GM18520 (cell line): ENCODE measurements around the gene TEX26.

ENCODE experiments used
- ATAC-seq: cut with Tn5 transposase; IDR thresholded peaks from one replicate; pipeline ENCODE4 v1.9.1; 2021; ENCODE audit not compliant: unreplicated experiment

Gene TEX26

DNA sequence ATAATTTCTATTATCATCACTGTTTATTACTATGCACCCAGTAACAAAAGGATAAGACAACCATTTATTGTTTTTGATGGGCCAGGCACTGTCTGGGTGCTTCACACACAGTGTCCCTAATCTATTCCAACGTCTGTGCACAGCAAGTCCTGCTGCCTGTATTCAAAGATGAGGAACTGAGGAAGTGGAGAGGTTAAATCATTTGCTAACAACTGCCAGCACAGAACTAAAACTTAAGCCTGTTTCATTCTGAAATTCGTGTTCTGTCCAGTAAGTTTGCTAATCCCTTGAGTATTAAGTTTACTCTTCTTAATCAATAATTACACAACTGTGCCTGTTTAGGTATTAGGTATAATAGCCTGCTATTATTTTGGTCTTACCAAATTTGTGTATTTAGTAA lies 41.9 kb downstream of the TEX26 start:
- ATAC-seq: no peak

- ATAC-seq: no peak
Measured at GRCh38 chr13:30976025-30976424, 43.6 kb downstream of the TEX26 start.

GRCh38 chr13:30978981-30979956 lies 46.8 kb downstream of the TEX26 start:
- no peak for ATAC-seq

- no peak for ATAC-seq
Measured at GRCh38 chr13:30982506-30982905, 50.0 kb downstream of the TEX26 start.

DNA sequence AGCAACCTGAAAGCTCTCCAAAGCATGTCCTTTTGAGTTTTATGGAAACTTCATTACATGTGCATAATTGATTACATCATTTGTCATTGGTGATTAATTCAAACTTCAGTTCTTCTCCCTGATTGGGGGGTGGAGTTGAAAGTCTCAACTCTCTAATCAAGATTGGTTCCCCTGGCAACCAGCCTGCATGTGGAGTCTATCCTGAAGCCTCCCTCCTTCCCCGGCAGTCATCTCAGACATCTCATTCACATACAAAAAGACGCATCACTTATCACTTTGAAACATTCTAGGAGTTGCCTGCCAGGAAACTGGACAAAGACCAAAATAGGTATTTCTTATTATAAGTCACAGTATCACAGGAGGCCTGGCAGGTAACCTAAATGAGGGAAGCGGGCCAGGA lies 50.5 kb downstream of the TEX26 start:
- ATAC-seq: no peak

- no peak for ATAC-seq
Measured at GRCh38 chr13:30983431-30983830, 51.0 kb downstream of the TEX26 start.

DNA sequence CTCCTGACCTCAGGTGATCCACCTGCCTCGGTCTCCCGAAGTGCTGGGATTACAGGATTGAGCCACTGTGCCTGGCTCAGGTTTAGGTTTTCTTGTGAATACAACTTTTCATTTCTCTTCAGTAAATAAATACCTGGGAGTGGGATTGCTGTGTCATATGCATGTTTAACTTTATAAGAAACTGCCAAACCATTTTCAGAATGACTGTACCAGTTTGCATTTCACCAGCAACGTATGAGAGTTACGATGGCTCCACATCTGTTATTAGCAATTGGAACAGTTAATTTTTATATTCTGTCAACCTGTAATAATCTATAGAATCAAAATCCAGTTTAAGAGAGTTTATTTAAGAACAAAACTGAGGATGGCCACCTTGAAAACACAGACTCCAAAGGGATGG lies 52.2 kb downstream of the TEX26 start:
- no peak for ATAC-seq

DNA sequence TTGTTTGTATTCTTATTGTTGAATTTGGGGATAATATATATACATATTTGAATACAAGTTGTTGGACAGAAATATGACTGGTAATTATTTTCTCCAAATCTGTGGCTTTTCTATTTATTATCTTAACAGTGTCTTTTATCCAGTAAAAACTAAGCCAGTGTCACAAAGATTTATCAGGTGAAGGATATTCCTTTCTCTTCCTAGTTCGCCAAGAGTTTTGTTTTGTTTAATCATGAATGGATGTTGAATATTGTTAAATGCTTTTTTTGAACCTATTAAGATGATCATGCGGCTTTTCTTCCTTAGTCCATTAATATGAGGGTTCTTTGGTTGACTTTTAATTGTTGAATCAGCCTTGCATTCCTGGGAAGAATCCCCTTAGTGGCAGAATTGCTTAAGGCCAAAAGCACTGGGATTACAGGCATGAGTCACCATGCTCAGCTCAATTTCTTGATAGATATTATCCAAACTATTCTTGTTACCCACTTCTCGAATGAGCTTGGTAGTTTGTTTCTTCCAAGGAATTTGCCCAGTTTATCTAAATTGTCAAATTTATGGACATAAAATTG lies 53.3 kb downstream of the TEX26 start:
- ATAC-seq: no peak

DNA sequence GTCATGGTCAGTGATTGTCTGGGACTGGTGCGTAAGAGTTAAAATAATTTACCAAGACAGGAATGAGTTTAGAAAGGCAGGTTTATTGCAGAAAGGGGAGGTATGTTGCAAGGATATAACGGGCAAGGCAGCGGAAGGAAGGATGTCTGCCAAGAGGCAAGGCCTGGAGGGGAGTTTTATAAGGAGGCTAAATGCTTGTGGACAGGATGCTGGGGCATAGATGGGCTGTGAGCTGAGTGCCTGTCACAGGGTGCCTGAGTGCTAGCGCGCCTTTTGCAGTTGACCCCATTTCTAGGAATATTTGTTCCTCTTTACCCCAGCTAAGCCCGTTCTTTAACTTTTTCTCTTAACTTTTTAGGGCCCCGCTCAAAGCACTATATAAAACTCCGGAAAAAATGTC lies 58.7 kb downstream of the TEX26 start:
- ATAC-seq: no peak

GRCh38 chr13:30991922-30992321 lies 59.5 kb downstream of the TEX26 start:
- ATAC-seq: no peak

DNA sequence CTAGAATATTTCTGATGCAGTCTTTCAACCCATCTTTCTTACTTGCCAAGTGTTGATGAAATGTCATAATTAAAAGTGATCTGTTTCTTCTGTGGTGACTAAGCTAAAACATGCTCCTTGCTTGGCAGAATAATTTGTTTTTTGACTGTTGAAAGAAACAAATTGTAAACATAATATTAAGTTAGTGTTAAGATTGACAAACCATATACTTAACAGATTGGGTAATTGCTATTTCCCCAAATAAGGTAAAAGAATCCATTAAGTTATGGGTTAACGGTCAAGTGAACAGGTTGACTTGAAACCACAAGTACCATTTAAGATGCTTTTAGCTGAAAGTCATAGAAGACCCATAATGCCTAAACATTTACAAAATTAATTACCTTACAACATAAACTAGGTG lies 62.9 kb downstream of the TEX26 start:
- no peak for ATAC-seq

DNA sequence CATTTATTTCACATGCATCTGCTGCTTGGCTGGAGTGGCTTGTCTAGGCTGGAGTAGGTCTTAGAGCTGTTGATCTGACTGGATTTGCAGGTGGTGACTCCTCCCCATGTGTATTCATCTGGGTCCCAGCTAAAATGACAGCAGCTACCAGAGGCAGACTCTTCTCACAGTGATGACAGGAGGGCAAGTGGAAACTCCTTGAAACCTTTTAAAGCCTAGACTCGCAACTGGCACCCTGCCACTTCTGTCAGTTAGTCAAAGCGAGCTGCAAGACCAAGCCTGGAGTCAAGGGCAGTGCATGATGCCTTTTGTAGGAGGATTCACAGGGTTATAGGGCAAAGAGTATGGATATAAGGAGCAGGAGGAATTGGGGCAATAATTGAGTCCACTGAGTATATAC lies 65.2 kb downstream of the TEX26 start:
- ATAC-seq: no peak

DNA sequence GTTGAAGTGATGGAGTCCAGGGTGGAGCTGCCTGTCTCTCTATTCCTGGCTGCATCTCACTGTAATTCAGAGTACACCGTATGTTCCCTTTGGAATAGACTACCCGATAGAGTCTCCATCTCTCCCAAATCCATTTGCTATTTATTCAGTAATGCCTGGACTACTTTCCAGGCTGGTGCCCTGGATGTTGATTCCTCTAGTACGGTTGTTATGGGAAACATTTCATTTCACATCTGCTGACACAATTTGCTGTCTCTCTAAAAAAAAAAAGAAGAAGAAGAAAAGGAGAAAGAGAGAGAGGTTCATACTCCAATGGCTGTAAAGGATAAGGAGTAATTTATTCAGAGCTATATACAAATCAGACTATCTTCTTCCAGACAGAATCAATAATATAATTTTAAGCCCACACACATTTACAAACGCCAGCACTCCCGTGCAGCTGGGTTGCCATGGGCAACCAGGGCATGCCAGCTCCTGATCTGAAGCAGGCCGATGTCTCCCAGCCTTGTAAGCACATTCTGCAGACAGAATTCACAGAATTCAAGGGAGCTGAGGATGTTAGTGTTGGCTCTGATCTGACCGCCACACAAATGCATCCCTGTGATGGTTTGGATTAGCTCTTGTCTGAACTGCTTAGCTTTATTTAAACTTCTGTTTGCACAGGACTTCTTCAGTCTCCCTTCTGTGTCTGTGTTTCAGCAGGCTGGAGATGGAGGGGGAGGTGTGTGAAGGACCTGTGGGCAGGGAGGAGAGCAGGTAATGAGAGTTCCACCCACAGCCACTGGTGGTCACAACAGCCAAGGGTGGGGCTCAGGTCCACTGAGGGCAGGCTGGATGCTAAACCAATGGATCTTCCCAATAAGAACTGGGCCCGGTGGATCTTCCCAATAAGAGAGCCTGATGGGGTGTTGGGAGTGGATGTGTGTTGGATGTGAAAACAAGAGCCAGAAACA lies 66.0 kb downstream of the TEX26 start:
- no peak for ATAC-seq

- no peak for ATAC-seq
Measured at GRCh38 chr13:31000889-31001288, 68.4 kb downstream of the TEX26 start.

- no peak for ATAC-seq
Measured at GRCh38 chr13:31001647-31002046, 69.2 kb downstream of the TEX26 start.

DNA sequence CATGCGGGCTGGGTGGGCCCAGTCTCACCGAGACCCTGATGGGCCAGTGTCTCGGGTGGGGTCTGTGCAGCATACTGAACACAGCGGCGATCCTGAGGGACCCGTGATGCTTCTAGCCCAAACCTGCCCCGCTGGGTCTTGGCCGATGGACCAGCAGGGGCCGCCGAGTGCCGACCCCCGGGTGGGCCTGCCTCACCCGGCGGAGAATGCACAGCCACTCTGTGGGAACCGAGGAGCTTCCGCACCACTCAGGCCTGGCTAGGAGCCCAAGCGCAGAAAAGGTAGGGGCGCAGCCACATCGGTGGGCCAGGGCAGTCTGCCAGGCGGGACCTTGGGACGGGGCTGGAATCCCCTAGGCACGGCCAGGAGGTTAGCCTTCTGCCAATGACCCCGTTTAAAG lies 72.6 kb downstream of the TEX26 start:
- ATAC-seq: no peak

- ATAC-seq: no peak
Measured at GRCh38 chr13:31007417-31007816, 75.0 kb downstream of the TEX26 start.

- no peak for ATAC-seq
Measured at GRCh38 chr13:31008400-31009115, 76.1 kb downstream of the TEX26 start.

GRCh38 chr13:31009166-31009565 lies 76.7 kb downstream of the TEX26 start:
- ATAC-seq: no peak

DNA sequence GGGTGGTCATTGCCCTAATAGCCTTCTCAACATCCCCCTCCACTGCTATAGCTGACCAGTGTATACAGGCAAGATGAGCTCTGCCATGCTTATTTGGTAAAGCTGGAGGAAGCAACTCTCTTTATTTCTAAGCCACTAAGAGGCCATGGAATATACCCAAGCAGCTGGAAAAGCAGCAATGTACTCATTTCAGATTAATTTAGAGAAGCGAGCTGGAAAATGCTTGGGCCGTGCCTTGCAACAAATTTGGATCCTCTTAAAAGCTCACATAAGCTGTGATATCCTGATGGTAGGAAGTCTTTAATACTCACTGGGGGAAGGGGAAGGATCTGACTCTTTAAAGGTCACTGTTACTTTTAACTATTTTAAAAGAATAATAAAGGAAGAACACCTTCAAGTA lies 77.8 kb downstream of the TEX26 start:
- no peak for ATAC-seq
